Smooth muscle cell of the brain vasculature (primary cell): Measurements from ENCODE around the gene CLSTN3.
"Not testable (repeated sequence)": the region's sequence is repeated elsewhere in the genome, so short reads cannot be mapped to it uniquely, and the experiment has no call there.

Source experiments
- DNase-seq: peaks from one replicate; pipeline ENCODE4 v3.0.0-alpha.2; 2012; ENCODE audit warnings: low read depth, low spot score

CLSTN3 gene

DNA sequence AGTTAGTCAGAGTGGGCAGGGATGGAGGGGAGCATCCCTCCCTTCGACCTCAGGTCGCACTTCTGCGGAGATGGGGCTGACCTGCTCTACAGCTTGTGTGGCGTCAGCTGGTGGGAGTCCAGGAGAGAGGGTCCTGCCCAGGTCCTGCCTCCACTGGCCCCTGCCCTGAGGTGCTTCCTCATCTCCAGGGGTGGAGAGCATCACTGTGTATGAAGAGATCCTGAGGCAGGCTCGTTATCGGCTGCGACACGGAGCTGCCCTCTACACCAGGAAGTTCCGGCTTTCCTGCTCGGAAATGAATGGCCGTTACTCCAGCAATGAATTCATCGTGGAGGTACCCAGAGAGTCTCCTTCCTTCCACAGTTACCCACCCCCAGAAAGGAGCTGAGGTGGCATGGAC is 20.2 kb downstream of the CLSTN3 start:
- DNase-seq: no peak

- no peak for DNase-seq
Measured at GRCh38 chr12:7150841-7151240, 20.7 kb downstream of the CLSTN3 start.

DNA sequence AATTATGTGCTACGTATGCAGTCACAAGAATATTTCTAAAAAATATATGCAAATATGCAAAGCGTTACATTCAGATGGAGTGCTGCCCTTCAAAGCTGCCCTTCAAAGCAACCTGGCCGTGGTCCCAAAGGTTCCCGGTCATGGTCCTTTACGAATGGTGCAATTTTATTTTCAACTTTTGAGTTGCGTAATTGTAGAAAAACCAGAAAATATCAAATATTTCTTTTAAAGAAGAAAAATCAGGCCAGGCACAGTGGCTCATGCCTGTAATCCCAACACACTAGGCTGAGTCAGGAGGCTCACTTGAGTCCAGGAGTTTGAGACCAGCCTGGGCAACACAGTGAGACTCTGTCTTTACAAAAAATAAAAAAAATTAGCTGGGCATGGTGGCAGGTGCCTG is 21.4 kb downstream of the CLSTN3 start:
- DNase-seq: no peak

DNA sequence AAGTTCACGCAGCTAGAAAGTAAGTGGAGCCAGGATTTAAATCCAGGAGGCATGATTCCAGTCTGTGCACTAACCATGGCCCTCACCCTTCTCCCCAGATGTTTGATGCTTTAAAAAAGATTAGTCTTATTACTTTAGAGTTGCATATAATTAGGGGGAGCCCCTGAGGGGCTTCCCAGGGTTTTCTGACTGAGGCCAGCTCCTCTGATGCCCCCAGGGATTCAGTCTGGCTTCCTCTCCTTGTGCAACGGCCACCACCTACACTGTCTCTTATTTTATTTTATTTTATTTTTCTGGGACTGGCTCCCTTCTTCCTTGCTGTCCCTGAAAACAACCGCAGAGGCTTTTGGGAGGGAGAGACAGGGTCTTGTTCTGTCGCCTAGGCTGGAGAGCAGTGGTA is 22.6 kb downstream of the CLSTN3 start:
- DNase-seq: no peak

DNA sequence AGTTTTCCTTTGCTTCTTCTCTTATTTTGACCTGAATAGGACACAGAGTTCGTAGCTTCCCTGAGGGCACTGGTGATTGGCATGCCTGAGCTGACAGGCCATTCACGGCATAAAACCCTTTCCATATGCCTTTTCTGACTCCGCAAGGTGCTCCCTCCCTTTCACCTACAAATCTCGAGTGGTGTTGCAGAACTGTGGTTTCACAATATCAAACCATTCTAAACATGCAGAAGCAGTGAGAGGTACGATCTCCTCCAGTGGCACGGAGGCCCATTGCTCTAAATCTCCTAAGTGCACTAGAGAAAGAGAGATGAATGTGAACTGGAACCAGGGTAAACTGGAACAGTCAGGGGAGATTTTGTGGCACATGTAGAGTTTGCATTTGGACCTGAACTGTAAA is 23.9 kb downstream of the CLSTN3 start:
- no peak for DNase-seq

- DNase-seq: no peak
Measured at GRCh38 chr12:7154901-7155470, 24.8 kb downstream of the CLSTN3 start.

- no peak for DNase-seq
Measured at GRCh38 chr12:7155471-7156034, 25.4 kb downstream of the CLSTN3 start.

- DNase-seq: no peak
Measured at GRCh38 chr12:7156259-7157197, 26.4 kb downstream of the CLSTN3 start.

DNA sequence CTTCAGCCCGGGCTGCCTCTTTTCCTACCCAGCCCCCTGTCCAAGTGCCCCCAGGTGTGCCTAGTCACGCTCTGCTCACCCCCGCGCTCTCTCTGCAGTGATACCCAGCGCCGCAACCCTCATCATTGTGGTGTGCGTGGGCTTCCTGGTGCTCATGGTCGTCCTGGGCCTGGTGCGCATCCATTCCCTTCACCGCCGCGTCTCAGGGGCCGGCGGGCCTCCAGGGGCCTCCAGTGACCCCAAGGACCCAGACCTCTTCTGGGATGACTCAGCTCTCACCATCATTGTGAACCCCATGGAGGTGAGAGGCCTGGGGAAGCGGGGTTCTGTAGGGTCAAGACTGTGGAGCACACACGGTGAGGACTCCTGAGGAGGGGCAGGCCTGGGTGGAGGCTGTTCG is 27.2 kb downstream of the CLSTN3 start:
- no peak for DNase-seq

GRCh38 chr12:7158781-7159609 is 28.8 kb downstream of the CLSTN3 start:
- no peak for DNase-seq

- no peak for DNase-seq
Measured at GRCh38 chr12:7160183-7160582, 30.0 kb downstream of the CLSTN3 start.

DNA sequence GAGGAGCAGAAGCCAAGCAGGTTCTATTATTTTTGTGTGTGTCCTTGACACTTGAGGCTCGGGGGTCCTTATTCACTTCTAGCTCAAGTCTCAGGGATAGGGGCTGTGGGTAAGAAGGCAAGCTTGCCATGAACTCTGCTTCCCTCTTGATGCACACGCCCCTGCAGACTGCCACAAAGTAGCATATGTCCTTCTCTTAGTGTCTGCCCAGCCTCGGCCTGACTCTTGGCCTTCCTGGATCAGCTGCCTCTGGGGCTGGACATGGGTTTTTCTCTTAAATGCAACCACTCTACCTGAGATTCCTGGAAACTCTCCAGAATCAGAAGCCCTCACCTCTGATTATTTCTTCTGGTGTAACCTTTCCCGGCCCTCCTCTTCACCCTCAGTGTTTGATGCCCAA is 31.2 kb downstream of the CLSTN3 start:
- DNase-seq: no peak

DNA sequence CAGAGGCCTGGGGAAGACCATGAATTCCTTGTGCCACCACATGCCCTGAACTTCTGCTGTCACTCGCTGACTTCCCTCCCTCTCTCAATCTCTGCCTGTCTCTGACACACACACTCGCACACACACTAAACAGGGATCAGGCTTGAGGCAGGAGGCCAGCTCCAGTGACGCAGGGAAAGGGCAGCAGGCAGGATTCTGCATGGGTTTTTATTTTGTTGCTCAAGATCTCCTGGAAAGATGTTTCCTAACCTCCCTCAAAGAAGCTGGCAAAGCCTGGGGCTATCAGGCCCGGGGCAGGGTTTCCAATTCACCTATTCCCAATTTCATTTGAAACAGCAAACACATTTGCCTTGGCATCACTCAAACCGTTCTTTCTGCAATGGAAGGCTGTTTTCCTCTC is 31.6 kb downstream of the CLSTN3 start:
- DNase-seq: no peak

- no peak for DNase-seq
Measured at GRCh38 chr12:7162691-7163114, 32.5 kb downstream of the CLSTN3 start.

- no peak for DNase-seq
Measured at GRCh38 chr12:7169951-7170350, 39.8 kb downstream of the CLSTN3 start.

DNA sequence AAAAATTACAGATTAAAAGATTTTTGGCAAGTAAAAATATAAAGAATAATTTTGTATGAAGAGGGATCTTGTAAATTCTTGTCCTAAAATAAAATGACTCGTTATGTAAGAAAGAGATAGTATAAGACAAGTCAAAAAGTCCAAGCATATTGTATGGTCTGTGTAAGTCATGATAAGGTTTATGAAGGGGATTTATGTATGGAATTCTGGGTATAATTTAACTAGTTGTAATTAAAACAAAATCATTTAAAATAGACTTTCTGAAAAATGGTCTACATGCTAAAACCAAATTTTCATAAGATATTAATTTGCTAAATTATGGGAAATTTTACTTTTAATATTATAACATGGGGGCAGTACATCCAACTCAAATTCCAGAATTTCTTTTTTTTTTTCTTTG is 41.7 kb downstream of the CLSTN3 start:
- no peak for DNase-seq

DNA sequence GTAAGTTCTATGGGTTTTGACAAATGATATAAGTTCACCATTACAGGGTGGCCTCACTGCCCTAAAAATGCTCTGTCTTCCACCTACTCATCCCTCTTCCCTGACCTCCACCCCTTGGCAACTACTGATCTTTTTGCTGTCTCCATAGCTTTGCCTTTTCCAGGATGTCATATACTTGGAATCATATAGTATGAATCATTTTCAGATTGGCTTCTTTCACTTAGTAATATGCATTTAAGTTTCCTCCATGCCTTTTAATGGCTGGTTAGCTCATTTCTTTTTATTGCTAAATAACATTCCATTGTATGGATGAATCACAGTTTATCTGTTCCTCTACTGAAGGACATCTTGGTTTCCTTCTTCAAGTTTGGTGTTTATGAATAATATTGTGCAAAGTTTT is 45.3 kb downstream of the CLSTN3 start:
- DNase-seq: no peak

DNA sequence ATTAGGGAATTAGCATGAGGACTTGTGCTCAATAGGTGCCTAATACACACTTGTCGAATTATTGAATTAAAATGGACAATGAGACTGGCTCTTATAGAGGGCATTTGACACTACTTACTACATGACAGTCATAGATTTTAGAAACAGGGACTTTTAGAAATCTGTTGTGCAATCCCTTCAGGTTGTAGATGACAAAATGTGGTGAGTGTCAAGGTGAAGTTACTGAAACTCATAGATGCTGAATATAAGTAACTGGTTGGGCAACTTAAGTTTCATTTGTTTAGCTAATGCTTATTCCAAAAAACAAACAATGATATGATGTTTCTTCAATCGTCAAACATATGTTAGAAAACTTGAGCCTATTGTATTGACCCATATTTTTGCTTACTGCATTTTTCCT is 46.4 kb downstream of the CLSTN3 start:
- no peak for DNase-seq

DNA sequence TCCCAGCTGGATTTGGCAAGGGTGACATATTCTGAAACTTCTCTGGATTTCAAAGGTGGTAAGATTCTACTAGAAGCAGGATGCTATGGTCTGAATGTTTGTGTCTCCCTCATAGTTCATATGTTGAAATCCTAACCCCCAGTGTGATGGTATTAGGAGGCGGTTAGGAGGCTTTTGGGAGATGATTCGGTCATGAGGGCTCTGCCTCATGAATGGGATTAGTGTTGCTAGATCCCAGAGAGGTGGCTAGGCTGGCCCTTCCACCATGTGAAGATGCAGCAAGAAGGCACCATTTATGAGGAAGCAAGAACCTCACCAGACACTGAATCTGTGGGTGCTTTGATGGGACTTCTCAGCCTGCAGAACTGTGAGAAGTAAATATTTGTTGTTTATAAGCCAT is 48.3 kb downstream of the CLSTN3 start:
- DNase-seq: no peak

DNA sequence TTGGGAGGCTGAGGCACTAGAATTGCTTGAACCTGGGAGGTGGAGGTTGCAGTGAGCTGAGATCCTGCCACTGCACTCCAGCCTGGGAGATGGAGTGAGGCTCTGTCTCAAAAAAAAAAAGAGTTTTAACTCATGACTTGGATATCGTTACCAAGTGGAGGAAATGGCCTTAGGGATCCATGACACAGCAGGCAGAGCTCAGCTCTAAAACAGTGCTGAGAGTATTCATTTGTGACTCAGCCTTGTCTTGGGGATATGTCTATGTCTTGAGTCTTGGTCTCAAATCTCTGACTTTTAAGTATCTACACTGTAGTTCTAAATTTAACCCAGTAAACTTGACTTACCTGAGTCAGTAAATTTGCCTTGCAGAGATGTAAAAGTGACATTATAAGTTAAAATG is 50.5 kb downstream of the CLSTN3 start:
- no peak for DNase-seq

- not testable (repeated sequence) for DNase-seq
Measured at GRCh38 chr12:7186058-7186457, 55.9 kb downstream of the CLSTN3 start.
